ENCODE measurements around the gene TYW5. TPM values are rescaled to one million over a fixed set of nuclear protein-coding genes. Genes with fewer than 3 reads are reported as not detected.
A peak's percentile ranks its signal among the peaks of the same experiment; 100 is the strongest.

Gene TYW5
- total RNA-seq, 2 donors from 2014 or later, result 16.0 to 16.3 TPM

DNA sequence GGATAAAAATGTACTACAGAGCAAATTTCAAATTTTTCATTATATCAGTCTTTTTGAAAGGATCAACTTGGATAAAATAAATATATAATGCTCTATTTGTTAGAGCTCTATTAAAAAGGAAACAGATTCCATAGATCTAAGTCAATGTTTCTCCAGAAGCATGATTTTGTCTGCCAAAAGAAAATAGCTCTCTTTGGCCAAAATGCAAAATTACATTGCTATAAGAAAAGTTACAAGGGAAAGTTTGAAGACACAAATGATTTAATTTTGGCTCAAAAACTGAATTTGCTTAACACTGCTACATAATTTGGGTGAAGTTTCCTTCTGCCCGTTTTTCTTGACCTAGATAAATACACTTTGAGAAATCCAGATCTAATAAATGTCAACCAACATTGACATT is 28.5 kb downstream of the TYW5 start:
- Histone ChIP-seq H3K36me3 (ENCODE audit: control insufficient read depth, insufficient read depth, low read length) (peaks cover 53% of the 10 kb centered on the region), H3K4me1 (ENCODE audit: control insufficient read depth, insufficient read depth, low read length) (no peaks in the 10 kb centered on the region), H3K27me3 (ENCODE audit: control insufficient read depth, insufficient read depth, low read length, poor library complexity, severe bottlenecking) (no peaks in the 10 kb centered on the region), H3K27ac (ENCODE audit: low read depth, low read length) (no peak overlapping the region), H3K4me3 (ENCODE audit: low read length) (no peak overlapping the region), H3K9ac (ENCODE audit: extremely low read depth, low read length, poor library complexity, severe bottlenecking) (no peak overlapping the region), H3K9me3 (ENCODE audit: control insufficient read depth, low read length) (no peaks in the 10 kb centered on the region)
- H3K36me3 Mint-ChIP-seq (ENCODE audit: low read depth), result peaks cover 32% of the 10 kb centered on the region
- TF ChIP-seq, protein P1, sequence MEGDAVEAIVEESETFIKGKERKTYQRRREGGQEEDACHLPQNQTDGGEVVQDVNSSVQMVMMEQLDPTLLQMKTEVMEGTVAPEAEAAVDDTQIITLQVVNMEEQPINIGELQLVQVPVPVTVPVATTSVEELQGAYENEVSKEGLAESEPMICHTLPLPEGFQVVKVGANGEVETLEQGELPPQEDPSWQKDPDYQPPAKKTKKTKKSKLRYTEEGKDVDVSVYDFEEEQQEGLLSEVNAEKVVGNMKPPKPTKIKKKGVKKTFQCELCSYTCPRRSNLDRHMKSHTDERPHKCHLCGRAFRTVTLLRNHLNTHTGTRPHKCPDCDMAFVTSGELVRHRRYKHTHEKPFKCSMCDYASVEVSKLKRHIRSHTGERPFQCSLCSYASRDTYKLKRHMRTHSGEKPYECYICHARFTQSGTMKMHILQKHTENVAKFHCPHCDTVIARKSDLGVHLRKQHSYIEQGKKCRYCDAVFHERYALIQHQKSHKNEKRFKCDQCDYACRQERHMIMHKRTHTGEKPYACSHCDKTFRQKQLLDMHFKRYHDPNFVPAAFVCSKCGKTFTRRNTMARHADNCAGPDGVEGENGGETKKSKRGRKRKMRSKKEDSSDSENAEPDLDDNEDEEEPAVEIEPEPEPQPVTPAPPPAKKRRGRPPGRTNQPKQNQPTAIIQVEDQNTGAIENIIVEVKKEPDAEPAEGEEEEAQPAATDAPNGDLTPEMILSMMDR (conservative IDR thresholded peaks at IDR 0.05), result no peak
- WGBS, 2 experiments (ENCODE audit: insufficient coverage in 1 of 2, insufficient read length in 1 of 2), result 90% methylated on average over 1 of the region's 1 CpG; no CpG with 5 or more reads in 1 of the 2 experiments
- no peak overlapping the region for H3K4me3 Mint-ChIP-seq
- no peak overlapping the region for H3K27ac Mint-ChIP-seq
- no peaks in the 10 kb centered on the region for H3K27me3 Mint-ChIP-seq (ENCODE audit: insufficient read depth)
- H3K9me3 Mint-ChIP-seq, result no peaks in the 10 kb centered on the region
- no peak for DNase-seq
- H3K4me1 Mint-ChIP-seq, result peaks cover 15% of the 10 kb centered on the region

DNA sequence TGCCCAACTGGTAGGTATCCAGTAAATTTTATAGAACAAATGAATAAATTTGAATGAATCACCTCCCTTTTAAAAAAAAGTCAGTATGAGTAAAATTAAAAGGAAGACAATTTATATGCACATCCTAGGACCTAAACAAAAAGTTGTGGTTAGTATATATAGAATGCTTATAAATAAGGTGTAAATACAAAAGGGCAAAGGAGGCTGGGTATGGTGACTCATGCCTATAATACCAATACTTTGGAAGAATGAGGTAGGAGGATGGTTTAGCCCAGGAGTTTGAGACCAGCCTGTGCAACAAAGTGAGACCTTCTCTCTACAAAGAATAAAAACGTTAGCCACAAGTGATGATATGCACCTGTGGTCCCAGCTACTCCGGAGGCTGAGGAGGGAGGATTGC is 31.4 kb downstream of the TYW5 start:
- H3K4me1 ChIP-seq (ENCODE audit: control insufficient read depth, insufficient read depth, low read length), result no peaks in the 10 kb centered on the region
- peaks cover 15% of the 10 kb centered on the region for H3K4me1 Mint-ChIP-seq
- no peak overlapping the region for H3K4me3 Mint-ChIP-seq
- DNase-seq, result no peak
- H3K27ac ChIP-seq (ENCODE audit: low read depth, low read length), result no peak overlapping the region
- H3K36me3 Mint-ChIP-seq (ENCODE audit: low read depth), result peaks cover 36% of the 10 kb centered on the region
- H3K36me3 ChIP-seq (ENCODE audit: control insufficient read depth, insufficient read depth, low read length), result peaks cover 46% of the 10 kb centered on the region
- H3K9ac ChIP-seq (ENCODE audit: extremely low read depth, low read length, poor library complexity, severe bottlenecking), result no peak overlapping the region
- WGBS, 2 experiments (ENCODE audit: insufficient coverage in 1 of 2, insufficient read length in 1 of 2), result 96% methylated on average over 2 of the region's 2 CpGs; no CpG with 5 or more reads in 1 of the 2 experiments
- H3K27ac Mint-ChIP-seq, result no peak overlapping the region
- peaks cover 5% of the 10 kb centered on the region for H3K9me3 Mint-ChIP-seq
- no peaks in the 10 kb centered on the region for H3K27me3 Mint-ChIP-seq (ENCODE audit: insufficient read depth)
- TF ChIP-seq, protein P1 (conservative IDR thresholded peaks at IDR 0.05), result no peak
- H3K27me3 ChIP-seq (ENCODE audit: control insufficient read depth, insufficient read depth, low read length, poor library complexity, severe bottlenecking), result no peaks in the 10 kb centered on the region
- no peak overlapping the region for H3K4me3 ChIP-seq (ENCODE audit: low read length)
- peaks cover 9% of the 10 kb centered on the region for H3K9me3 ChIP-seq (ENCODE audit: control insufficient read depth, low read length)

DNA sequence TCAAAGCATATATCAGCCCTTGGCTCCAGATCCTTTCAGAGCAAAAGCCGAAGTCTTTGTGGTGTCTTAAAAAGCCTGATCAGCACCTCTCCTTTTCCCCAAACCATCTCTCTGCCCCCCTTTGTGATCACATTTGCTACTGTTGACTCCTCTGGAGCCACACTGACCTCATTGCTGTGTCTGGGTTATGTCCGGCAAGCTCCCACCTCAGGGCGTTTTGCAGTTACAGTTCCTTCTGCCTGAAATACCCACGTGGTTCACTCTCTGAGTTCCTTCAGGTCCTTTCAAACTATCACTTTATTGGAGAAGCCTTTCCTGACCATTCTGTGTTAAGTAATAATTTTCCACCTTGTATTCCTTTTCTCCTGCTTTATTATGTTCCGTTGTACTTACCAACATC is 32.4 kb downstream of the TYW5 start:
- H3K4me1 Mint-ChIP-seq, result peaks cover 8% of the 10 kb centered on the region
- peak overlapping the region; percentile 72 for H3K27ac Mint-ChIP-seq
- peaks cover 17% of the 10 kb centered on the region for H3K9me3 ChIP-seq (ENCODE audit: control insufficient read depth, low read length)
- no peak overlapping the region for H3K9ac ChIP-seq (ENCODE audit: extremely low read depth, low read length, poor library complexity, severe bottlenecking)
- no peak for DNase-seq
- peaks cover 44% of the 10 kb centered on the region for H3K36me3 Mint-ChIP-seq (ENCODE audit: low read depth)
- WGBS, 2 experiments (ENCODE audit: insufficient coverage in 1 of 2, insufficient read length in 1 of 2), result 71 to 83% methylated on average over 4 of the region's 5 CpGs
- H3K9me3 Mint-ChIP-seq, result peaks cover 12% of the 10 kb centered on the region
- TF ChIP-seq, protein P1 (conservative IDR thresholded peaks at IDR 0.05), result no peak
- no peak overlapping the region for H3K27ac ChIP-seq (ENCODE audit: low read depth, low read length)
- H3K4me1 ChIP-seq (ENCODE audit: control insufficient read depth, insufficient read depth, low read length), result no peaks in the 10 kb centered on the region
- H3K27me3 Mint-ChIP-seq (ENCODE audit: insufficient read depth), result no peaks in the 10 kb centered on the region
- no peaks in the 10 kb centered on the region for H3K27me3 ChIP-seq (ENCODE audit: control insufficient read depth, insufficient read depth, low read length, poor library complexity, severe bottlenecking)
- no peak overlapping the region for H3K4me3 Mint-ChIP-seq
- peaks cover 55% of the 10 kb centered on the region for H3K36me3 ChIP-seq (ENCODE audit: control insufficient read depth, insufficient read depth, low read length)
- no peak overlapping the region for H3K4me3 ChIP-seq (ENCODE audit: low read length)
